ENCODE data around the gene CH25H.
A peak's percentile ranks its signal among the peaks of the same experiment; 100 is the strongest.
"Not testable (repeated sequence)": the region's sequence is repeated elsewhere in the genome, so short reads cannot be mapped to it uniquely, and the experiment has no call there.

Gene CH25H, protein sequence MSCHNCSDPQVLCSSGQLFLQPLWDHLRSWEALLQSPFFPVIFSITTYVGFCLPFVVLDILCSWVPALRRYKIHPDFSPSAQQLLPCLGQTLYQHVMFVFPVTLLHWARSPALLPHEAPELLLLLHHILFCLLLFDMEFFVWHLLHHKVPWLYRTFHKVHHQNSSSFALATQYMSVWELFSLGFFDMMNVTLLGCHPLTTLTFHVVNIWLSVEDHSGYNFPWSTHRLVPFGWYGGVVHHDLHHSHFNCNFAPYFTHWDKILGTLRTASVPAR

DNA sequence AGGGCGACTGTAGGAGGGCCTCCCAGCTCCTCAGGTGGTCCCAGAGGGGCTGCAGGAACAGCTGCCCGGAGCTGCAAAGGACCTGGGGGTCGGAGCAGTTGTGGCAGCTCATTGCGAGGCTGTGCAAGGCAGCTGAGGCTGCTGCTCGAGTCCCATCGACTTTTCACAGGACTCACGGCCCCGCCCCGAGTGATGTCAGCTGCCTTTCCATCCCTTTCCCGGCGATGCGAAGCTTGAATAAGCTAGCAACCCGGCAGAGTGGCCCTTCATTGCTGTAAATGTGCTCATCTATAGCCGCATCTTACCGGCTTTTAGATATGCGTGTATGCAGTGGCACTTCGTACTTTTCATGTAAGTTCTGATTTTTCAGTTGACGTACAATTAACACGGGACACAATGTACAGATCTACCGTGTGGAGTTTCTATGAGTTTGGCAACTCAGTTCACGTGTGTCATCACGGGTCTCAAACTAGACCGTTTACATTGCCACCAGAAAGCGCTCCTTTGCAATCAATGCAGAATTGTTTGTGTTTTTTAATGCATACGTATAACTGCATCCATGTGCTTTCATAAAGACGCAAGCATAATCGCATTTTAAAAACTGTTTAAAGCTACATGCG lies at the start of gene CH25H:
Gene CH25H (minus strand): TSS at position 137 of the 620 bp plus-strand sequence. CDS start 25 bp downstream, at position 112.
- Mint-ChIP-seq H3K27ac (peak within 1 kb of the TSS; percentile 15), H3K27me3 (peaks cover 14% of the 10 kb centered on the region)
- ATAC-seq: peak; percentile 60

DNA sequence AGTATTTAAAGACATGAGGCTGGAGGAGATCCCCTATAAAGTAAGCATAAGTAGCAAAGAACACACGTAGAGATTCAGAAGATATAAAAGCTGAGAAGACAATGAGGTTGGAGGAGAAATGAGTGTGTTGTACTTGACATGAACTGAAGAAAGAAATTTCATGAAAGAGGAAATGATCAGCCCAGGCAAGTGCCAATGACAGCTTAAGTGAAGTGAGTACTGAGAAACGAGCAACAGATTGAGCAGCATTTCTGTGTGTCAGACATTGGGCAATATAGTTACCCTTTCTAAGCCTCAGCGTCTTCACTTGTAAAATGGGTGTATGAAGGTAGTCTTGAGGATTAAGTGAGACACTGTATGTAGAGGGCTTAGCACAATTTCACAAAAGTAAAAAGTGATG lies 49.2 kb upstream of the CH25H start:
- H3K4me3 Mint-ChIP-seq: no peak overlapping the region
- H3K36me3 Mint-ChIP-seq: peaks cover 7% of the 10 kb centered on the region
- ATAC-seq: no peak
- H3K27ac Mint-ChIP-seq: no peak overlapping the region
- H3K4me1 Mint-ChIP-seq: no peaks in the 10 kb centered on the region
- no peaks in the 10 kb centered on the region for H3K27me3 Mint-ChIP-seq
- H3K9me3 Mint-ChIP-seq: peaks cover 8% of the 10 kb centered on the region

More for the DNA sequence above, at the start of gene CH25H:
- Mint-ChIP-seq H3K4me1 (peaks cover 25% of the 10 kb centered on the region), H3K4me3 (peak within 1 kb of the TSS; percentile 74), H3K9me3 (no peaks in the 10 kb centered on the region), H3K36me3 (no peaks in the 10 kb centered on the region)

DNA sequence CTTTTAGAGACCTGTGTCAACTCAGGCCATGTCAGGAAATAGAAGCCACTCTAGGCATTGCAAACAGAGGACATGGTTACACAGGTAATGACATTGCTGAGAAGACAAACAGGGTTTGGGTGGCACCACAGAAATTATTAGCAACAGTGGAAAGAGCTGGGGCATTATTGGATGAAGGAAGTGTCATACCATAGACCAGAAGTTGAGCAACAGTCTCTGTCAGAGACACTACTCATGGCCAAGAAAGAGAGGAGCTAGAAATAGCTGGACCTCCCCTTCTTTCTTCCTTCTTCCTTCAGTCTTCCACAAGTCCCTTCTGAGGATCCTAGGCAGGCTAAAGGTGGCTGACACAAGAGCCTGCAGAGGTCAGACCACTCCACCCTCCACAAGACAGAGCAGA lies 48.7 kb upstream of the CH25H start:
- H3K27me3 Mint-ChIP-seq: no peaks in the 10 kb centered on the region
- H3K36me3 Mint-ChIP-seq: peaks cover 7% of the 10 kb centered on the region
- no peak overlapping the region for H3K27ac Mint-ChIP-seq
- peaks cover 5% of the 10 kb centered on the region for H3K4me1 Mint-ChIP-seq
- H3K9me3 Mint-ChIP-seq: peaks cover 8% of the 10 kb centered on the region
- H3K4me3 Mint-ChIP-seq: no peak overlapping the region
- ATAC-seq: no peak

DNA sequence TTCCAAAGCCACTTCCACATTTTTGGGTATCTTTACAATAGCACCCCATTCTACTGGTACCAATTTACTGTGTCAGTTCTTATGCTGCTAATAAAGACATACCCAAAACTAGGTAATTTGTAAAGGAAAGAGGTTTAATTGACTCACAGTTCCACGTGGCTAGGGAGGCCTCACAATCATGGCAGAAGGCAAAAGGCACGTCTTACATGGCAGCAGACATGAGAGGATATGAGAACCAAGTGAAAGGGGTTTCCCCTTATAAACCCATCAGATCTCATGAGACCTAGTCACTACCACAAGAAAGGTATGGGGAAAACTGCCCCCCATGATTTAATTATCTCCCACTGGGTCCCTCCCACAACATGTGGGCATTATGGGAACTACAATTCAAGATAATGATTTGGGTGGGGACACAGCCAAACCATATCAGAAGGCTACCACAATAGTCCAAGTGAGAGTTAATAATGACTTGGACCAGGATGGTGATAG lies 48.0 kb upstream of the CH25H start:
- not testable (repeated sequence) for H3K27ac Mint-ChIP-seq, H3K9me3 Mint-ChIP-seq, H3K4me3 Mint-ChIP-seq, ATAC-seq, H3K27me3 Mint-ChIP-seq, H3K36me3 Mint-ChIP-seq
- peaks cover 12% of the 10 kb centered on the region for H3K4me1 Mint-ChIP-seq

DNA sequence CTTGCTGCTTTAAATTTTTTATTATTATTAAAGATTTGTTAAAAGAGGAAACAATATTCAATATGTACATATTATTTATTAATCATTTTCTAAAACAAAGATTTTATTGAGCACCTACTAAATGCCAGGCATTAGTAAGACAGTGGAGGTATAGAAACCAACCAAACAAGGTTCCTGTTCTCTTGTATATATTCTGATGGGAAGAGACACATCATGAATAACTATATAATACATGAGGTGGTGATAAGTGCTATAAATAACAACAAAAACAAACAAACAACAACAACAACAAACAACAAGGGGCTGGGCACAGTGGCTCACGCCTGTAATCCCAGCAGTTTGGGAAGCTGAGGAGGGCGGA lies 45.1 kb upstream of the CH25H start:
- Mint-ChIP-seq H3K27ac (no peak overlapping the region), H3K36me3 (peaks cover 7% of the 10 kb centered on the region), H3K27me3 (no peaks in the 10 kb centered on the region), H3K9me3 (peaks cover 8% of the 10 kb centered on the region), H3K4me1 (peaks cover 29% of the 10 kb centered on the region), H3K4me3 (no peak overlapping the region)
- no peak for ATAC-seq

DNA sequence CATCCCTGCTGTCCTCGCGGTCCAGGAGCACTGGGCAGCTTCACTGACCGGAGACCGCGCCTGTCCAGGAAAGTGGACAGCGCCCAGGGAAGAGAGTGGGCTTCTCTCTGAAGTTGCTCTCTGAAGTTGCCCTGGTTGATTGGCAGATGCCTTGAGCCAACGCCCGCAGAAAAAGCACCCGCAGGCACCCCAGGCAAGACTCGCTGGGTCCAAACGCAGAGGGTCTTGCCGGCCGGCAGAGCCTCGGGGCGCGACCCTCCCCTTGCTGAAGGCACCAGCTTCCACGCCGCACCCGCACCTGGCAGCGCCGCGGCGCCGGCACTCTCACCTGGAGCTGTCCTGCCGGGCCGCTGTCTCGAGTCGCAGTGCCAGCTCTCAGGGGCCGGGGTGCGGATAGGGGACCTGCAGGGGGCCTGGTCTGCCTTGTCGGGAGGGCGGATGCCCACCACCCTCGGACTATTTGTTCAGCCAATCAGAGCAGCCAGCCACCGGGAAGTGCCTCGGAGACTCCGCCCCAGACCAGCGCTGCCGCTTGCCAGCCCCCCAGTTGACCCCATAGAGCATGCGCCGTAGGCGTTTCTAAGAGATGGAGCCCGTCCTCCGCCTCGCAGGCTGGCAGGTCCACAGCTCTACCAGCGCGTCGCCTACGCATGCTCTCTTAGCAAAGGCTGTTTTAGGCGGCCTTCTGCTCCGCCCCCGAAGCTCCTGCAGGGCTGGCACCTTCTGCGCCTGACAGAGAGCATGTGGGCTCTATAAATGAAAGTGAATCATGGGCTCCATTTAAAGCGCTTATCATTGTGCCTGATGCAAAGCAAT lies 44.5 kb upstream of the CH25H start, which contains the start of gene LIPA:
Gene LIPA (minus strand): TSS at position 367 of the 816 bp plus-strand sequence. CDS start 4,127 bp downstream, outside the sequence.
- Mint-ChIP-seq H3K27me3 (no peaks in the 10 kb centered on the region), H3K9me3 (peaks cover 8% of the 10 kb centered on the region), H3K4me3 (peak within 1 kb of the TSS; percentile 95), H3K36me3 (peaks cover 7% of the 10 kb centered on the region), H3K27ac (peak within 1 kb of the TSS; percentile 69), H3K4me1 (peaks cover 29% of the 10 kb centered on the region)
- ATAC-seq: peak; percentile 98

DNA sequence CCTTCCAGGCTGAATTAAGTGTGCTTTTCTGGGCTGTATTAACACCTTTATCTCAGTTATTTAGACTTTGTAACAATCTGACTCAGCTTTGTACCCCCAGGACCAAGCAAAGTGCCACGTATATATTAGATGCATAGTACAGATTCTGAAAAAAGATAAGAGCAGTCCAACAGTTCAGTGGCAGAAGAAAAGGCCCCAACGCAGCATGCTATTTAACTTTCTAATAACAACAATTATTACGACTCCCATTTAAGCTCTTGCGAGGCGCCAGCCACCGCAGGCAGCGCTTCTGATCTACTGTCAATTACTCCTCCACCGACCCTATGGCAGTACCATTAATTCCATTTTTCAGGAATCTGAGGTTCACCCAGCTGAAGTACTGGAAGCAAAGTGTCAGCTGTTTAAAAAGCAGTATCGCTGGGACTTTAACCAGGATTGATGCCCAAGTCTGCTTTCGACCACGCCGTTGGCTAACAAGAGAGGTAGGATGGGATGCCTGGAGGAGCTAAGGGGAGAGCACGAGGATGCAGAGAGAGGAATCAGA lies 43.8 kb upstream of the CH25H start:
- no peak for ATAC-seq
- Mint-ChIP-seq H3K36me3 (peaks cover 7% of the 10 kb centered on the region), H3K4me3 (peak overlapping the region; percentile 95), H3K27ac (peak overlapping the region; percentile 69), H3K4me1 (peaks cover 32% of the 10 kb centered on the region), H3K9me3 (peaks cover 8% of the 10 kb centered on the region), H3K27me3 (no peaks in the 10 kb centered on the region)

DNA sequence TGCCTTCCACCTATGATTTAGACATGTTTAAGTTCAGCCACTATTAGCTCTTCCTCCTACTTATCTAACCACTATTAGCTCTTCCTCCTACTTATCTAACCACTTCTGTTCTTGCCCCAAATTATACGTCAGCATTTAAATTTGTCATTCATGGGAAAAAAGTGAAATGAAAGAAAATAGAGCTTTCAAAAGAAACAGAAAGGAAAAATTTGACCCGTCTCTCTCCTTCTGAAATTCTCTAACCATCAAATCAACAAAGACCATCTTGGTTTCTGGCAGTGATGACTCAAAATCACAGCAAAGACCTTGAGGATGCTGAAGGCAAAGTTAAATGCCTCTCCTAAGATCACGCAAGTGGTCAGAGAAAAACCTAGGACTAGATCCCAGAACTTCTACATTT lies 41.9 kb upstream of the CH25H start:
- Mint-ChIP-seq H3K27ac (peak overlapping the region; percentile 67), H3K4me3 (peak overlapping the region; percentile 15), H3K9me3 (no peaks in the 10 kb centered on the region), H3K27me3 (no peaks in the 10 kb centered on the region), H3K4me1 (peaks cover 41% of the 10 kb centered on the region), H3K36me3 (no peaks in the 10 kb centered on the region)
- ATAC-seq: no peak

DNA sequence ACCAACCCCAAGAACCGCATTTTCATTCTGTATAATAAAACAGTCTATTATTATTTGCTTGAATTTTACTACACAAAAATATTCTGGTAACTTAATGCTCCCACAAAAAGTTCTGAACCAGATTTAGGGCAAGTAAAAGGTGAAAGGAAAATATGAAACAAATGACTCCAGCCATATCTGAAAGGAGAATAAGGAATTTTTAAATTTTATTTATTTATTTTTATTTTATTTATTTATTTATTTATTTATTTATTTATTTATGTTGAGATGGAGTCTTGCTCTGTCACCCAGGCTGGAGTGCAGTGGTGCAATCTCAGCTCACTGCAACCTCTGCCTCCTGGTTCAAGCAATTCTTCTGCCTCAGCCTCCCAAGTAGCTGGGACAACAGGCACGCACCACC lies 40.5 kb upstream of the CH25H start:
- not testable (repeated sequence) for H3K27ac Mint-ChIP-seq

DNA sequence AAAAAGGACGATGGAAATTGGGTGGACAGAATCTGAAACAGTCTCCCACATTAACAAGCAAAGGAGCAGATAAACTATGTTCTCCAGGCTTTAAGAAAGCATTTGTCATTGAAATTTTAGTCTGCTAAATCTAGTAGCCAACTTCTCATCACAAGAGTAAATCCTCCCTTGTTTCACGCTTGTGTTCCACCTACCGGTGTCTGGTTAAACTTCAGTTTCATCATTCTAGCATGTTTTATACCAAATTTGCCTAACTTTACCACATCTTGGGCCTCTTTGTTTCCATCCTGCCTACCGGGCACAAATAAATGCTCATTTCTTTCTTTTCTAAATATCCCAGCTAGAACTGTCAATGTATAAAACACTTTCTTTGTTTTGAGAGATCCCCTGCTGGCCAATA lies 38.7 kb upstream of the CH25H start:
- Mint-ChIP-seq H3K4me1 (peaks cover 60% of the 10 kb centered on the region), H3K27ac (no peak overlapping the region), H3K9me3 (no peaks in the 10 kb centered on the region), H3K4me3 (no peak overlapping the region), H3K27me3 (no peaks in the 10 kb centered on the region), H3K36me3 (peaks cover 9% of the 10 kb centered on the region)
- ATAC-seq: no peak

More for the DNA sequence above, 40.5 kb upstream of the CH25H start:
- not testable (repeated sequence) for H3K4me3 Mint-ChIP-seq, H3K9me3 Mint-ChIP-seq, H3K36me3 Mint-ChIP-seq, ATAC-seq, H3K27me3 Mint-ChIP-seq
- H3K4me1 Mint-ChIP-seq: peaks cover 55% of the 10 kb centered on the region

DNA sequence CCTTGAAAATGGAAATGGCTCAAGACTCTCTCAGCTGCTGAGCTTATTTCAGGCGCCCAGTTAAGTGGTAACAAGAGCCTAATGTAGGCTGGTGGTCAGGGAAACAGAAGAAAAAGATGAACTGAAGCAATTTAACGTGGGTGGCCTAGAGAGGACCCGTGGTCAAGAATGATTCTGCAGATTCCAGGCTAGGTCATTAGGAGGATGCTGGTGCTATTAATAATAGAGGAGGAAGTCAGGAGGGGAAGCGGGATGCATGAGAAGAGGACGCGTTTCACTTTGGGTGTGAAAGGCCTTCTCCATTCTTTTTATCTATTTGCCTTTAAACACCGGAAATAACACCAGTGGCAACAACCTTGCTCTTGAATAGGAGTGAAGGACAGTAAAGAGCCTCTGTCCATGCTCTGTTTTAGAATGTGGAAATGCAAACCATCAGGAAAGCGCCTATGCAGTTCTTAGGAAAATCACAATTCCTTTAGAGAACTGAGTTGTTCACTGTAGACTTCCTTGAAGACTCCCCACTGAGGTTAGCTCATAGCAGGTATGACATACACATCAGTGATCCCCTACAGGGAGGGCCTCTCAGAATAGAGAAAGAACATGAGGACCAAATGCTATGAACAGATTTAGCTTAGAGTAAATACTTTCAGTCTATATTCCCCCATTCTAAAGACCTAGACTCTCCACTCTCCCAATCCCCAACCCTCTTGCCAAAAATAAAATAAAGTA lies 35.9 kb upstream of the CH25H start:
- peak; percentile 51 for ATAC-seq
- Mint-ChIP-seq H3K9me3 (no peaks in the 10 kb centered on the region), H3K36me3 (peaks cover 33% of the 10 kb centered on the region), H3K27me3 (no peaks in the 10 kb centered on the region), H3K4me1 (peaks cover 48% of the 10 kb centered on the region), H3K27ac (peak overlapping the region; percentile 35), H3K4me3 (no peak overlapping the region)

DNA sequence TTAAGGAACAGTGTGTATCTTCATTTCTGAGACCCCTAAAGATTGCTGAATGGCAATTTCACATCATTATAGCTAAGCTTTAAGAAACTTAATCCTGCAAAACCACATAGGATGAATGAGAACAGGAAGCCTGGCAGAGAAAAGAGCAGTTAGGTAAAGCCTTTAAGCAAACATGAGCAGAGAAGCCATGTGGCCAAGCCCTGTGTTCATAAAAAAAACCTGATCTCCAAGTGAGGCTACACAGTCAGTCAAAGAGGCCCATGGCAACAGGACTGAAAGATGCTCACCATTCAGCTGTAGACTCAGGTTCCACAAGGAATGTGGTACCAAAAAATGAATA lies 35.2 kb upstream of the CH25H start:
- H3K36me3 Mint-ChIP-seq: peaks cover 39% of the 10 kb centered on the region

DNA sequence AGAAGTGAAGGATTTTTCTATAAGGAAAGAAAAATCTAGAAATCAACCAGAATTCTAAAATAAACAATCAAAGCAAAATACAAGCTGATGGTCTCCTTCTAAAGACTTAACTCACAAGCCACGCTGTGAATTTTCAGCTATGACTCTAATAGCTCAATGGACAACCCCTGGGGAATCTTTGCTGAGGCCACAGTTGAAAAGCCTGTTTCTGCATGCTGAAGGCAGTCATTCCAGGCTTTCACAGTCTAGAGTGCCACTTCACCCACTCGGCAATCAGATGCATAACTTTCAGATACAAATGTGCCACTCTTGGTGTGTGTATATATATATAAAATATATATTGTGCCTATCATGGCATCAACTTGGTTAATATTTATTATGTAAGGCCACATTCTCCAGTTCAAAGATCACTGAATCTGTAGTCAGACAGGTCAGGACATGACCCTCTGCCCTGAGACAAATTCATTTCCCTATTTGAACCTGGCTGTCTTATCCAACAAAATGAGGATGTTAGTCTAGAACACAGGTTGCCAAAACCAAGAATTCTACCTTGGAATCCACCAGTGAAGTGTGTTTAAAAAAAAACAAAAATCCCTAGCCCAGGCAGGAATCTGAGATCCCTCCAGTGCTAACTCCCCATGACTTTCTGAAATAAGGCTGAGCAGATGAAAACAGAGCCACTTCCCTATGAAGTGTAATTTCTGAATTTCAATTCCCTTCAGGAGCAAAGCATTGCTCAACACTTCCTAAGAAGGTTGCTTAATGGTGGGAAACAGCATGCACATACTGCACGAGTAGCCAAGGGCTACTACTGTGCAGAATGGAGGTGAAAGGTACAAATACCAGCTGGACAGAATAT lies 34.6 kb upstream of the CH25H start:
- Mint-ChIP-seq H3K4me3 (no peak overlapping the region), H3K9me3 (no peaks in the 10 kb centered on the region), H3K4me1 (peaks cover 51% of the 10 kb centered on the region), H3K27me3 (no peaks in the 10 kb centered on the region), H3K27ac (no peak overlapping the region), H3K36me3 (peaks cover 39% of the 10 kb centered on the region)
- peak; percentile 67 for ATAC-seq

More for the DNA sequence above, 35.2 kb upstream of the CH25H start:
- Mint-ChIP-seq H3K9me3 (no peaks in the 10 kb centered on the region), H3K27ac (peak overlapping the region; percentile 35), H3K4me1 (peaks cover 51% of the 10 kb centered on the region), H3K27me3 (no peaks in the 10 kb centered on the region), H3K4me3 (no peak overlapping the region)
- ATAC-seq: no peak

DNA sequence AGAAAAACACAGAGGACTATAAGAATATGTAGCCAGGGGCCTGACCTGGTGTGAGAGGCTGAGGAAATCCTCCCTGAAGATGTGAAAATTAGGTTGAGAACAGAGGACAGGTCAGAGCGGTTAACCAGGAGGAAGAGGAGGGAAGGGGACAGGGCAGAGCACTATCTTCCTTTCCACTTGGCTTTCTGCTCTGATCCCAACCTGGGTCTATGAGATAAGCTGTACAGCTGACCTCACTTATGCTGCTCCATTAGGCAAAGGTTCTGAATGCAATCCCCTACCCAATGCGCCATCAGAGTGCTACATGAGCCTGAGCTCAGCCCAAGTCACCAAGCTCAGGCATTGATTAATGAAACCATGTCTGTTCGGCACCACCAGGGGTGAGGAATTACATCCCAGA lies 33.9 kb upstream of the CH25H start:
- Mint-ChIP-seq H3K9me3 (no peaks in the 10 kb centered on the region), H3K27ac (no peak overlapping the region), H3K36me3 (peaks cover 44% of the 10 kb centered on the region), H3K27me3 (no peaks in the 10 kb centered on the region), H3K4me1 (peaks cover 48% of the 10 kb centered on the region), H3K4me3 (no peak overlapping the region)
- no peak for ATAC-seq
